Stimulated activated CD4-positive, alpha-beta T cell treated with anti-CD3 and anti-CD28 coated beads, Interleukin-1b, Interleukin-23, amount 100 ng/mL, for 1 hour (primary cell): ENCODE data around the gene DPYSL5.

Source experiments
- DNase-seq, 2 donors: peaks; one replicate each; pipeline ENCODE4 v3.0.0-alpha.2; 2020; ENCODE audit warnings: low read depth in 2 of 2

DPYSL5 gene

GRCh38 chr2:26968001-26968400 lies 120.1 kb downstream of the DPYSL5 start:
- DNase-seq: no peak

- DNase-seq: no peak
Observed at GRCh38 chr2:26969077-26969844, 121.3 kb downstream of the DPYSL5 start.

GRCh38 chr2:26970244-26970927 lies 122.5 kb downstream of the DPYSL5 start, which contains the start of gene MAPRE3:
Gene MAPRE3, plus strand, starts transcription at chr2:26970637. Its CDS starts 51,582 bp downstream, at chr2:27022219.
- DNase-seq: peak; percentile 49 to 51

- DNase-seq: no peak
Observed at GRCh38 chr2:26970928-26971627, 123.1 kb downstream of the DPYSL5 start.

GRCh38 chr2:26971911-26972786 lies 124.2 kb downstream of the DPYSL5 start:
- no peak for DNase-seq

GRCh38 chr2:26974352-26974751 lies 126.4 kb downstream of the DPYSL5 start:
- DNase-seq: no peak

GRCh38 chr2:26975102-26975501 lies 127.2 kb downstream of the DPYSL5 start:
- DNase-seq: no peak

GRCh38 chr2:26975656-26976055 lies 127.7 kb downstream of the DPYSL5 start:
- no peak for DNase-seq

GRCh38 chr2:26976237-26976636 lies 128.3 kb downstream of the DPYSL5 start:
- DNase-seq: no peak

- no peak for DNase-seq
Observed at GRCh38 chr2:26977012-26977411, 129.1 kb downstream of the DPYSL5 start.

- DNase-seq: no peak
Observed at GRCh38 chr2:26978061-26978596, 130.2 kb downstream of the DPYSL5 start.

GRCh38 chr2:26979741-26980140 lies 131.8 kb downstream of the DPYSL5 start:
- no peak for DNase-seq

GRCh38 chr2:26980971-26981370 lies 133.0 kb downstream of the DPYSL5 start:
- no peak for DNase-seq

- no peak for DNase-seq
Observed at GRCh38 chr2:26982102-26982742, 134.3 kb downstream of the DPYSL5 start.

GRCh38 chr2:26983746-26984145 lies 135.8 kb downstream of the DPYSL5 start:
- DNase-seq: no peak

GRCh38 chr2:26985807-26986206 lies 137.9 kb downstream of the DPYSL5 start:
- DNase-seq: no peak

GRCh38 chr2:26986576-26986975 lies 138.6 kb downstream of the DPYSL5 start:
- no peak for DNase-seq

- no peak for DNase-seq
Observed at GRCh38 chr2:26988058-26988860, 140.3 kb downstream of the DPYSL5 start.

GRCh38 chr2:26989156-26989555 lies 141.2 kb downstream of the DPYSL5 start:
- DNase-seq: no peak

GRCh38 chr2:26991717-26992116 lies 143.8 kb downstream of the DPYSL5 start:
- DNase-seq: no peak
